ENCODE measurements around the gene STX10.

The STX10 gene

GRCh38 chr19:13134626-13135025 is 15.5 kb downstream of the STX10 start:
- Histone ChIP-seq H4K20me1 (ENCODE audit: insufficient read depth, low read length) (no peaks in the 10 kb centered on the region), H3K9ac (ENCODE audit: low read length) (no peak overlapping the region), H3K27me3 (ENCODE audit: insufficient read depth, low read length) (no peaks in the 10 kb centered on the region), H3K9me2 (ENCODE audit: low read depth, low read length) (no peaks in the 10 kb centered on the region), H3F3A (ENCODE audit: insufficient read depth, low read length) (no peaks in the 10 kb centered on the region), H3K4me3 (ENCODE audit: low read depth, low read length, poor library complexity, severe bottlenecking) (no peak overlapping the region), H3K4me2 (ENCODE audit: low read length) (no peak overlapping the region), H3K36me3 (ENCODE audit: insufficient read depth, low read length) (peaks cover 63% of the 10 kb centered on the region), H3K4me1 (ENCODE audit: insufficient read depth, low read length, severe bottlenecking) (no peaks in the 10 kb centered on the region), H3K9me3 (ENCODE audit: low read length) (no peaks in the 10 kb centered on the region), H3K79me2 (ENCODE audit: insufficient read depth, low read length) (peaks cover 13% of the 10 kb centered on the region), H2AFZ (ENCODE audit: low read length) (no peak overlapping the region), H3K27ac (ENCODE audit: low read depth, low read length, poor library complexity, severe bottlenecking) (no peak overlapping the region)
- TF ChIP-seq CTCF (IDR thresholded peaks at IDR 0.05; ENCODE audit: low read length) = no peak
- TF ChIP-seq EZH2 (IDR thresholded peaks at IDR 0.05; ENCODE audit: borderline replicate concordance, low read length) = no peak

GRCh38 chr19:13133241-13133870 is 16.8 kb downstream of the STX10 start:
- no peak overlapping the region for H3K4me2 ChIP-seq (ENCODE audit: low read length)
- H3K4me1 ChIP-seq (ENCODE audit: insufficient read depth, low read length, severe bottlenecking) = no peaks in the 10 kb centered on the region
- no peaks in the 10 kb centered on the region for H3K27me3 ChIP-seq (ENCODE audit: insufficient read depth, low read length)
- no peak overlapping the region for H2AFZ ChIP-seq (ENCODE audit: low read length)
- TF ChIP-seq CTCF (IDR thresholded peaks at IDR 0.05; ENCODE audit: low read length) (no peak), EZH2 (IDR thresholded peaks at IDR 0.05; ENCODE audit: borderline replicate concordance, low read length) (no peak)
- H3K9ac ChIP-seq (ENCODE audit: low read length) = no peak overlapping the region
- H3K9me3 ChIP-seq (ENCODE audit: low read length) = no peaks in the 10 kb centered on the region
- H3K36me3 ChIP-seq (ENCODE audit: insufficient read depth, low read length) = peaks cover 57% of the 10 kb centered on the region
- no peak overlapping the region for H3K27ac ChIP-seq (ENCODE audit: low read depth, low read length, poor library complexity, severe bottlenecking)
- no peaks in the 10 kb centered on the region for H4K20me1 ChIP-seq (ENCODE audit: insufficient read depth, low read length)
- H3F3A ChIP-seq (ENCODE audit: insufficient read depth, low read length) = no peaks in the 10 kb centered on the region
- H3K79me2 ChIP-seq (ENCODE audit: insufficient read depth, low read length) = peaks cover 13% of the 10 kb centered on the region
- no peaks in the 10 kb centered on the region for H3K9me2 ChIP-seq (ENCODE audit: low read depth, low read length)
- no peak overlapping the region for H3K4me3 ChIP-seq (ENCODE audit: low read depth, low read length, poor library complexity, severe bottlenecking)

- H3K27ac ChIP-seq (ENCODE audit: low read depth, low read length, poor library complexity, severe bottlenecking) = no peak overlapping the region
- no peaks in the 10 kb centered on the region for H3K9me2 ChIP-seq (ENCODE audit: low read depth, low read length)
- TF ChIP-seq EZH2 (IDR thresholded peaks at IDR 0.05; ENCODE audit: borderline replicate concordance, low read length) = no peak
- TF ChIP-seq CTCF (IDR thresholded peaks at IDR 0.05; ENCODE audit: low read length) = no peak
- no peak overlapping the region for H3K4me2 ChIP-seq (ENCODE audit: low read length)
- peaks cover 54% of the 10 kb centered on the region for H3K36me3 ChIP-seq (ENCODE audit: insufficient read depth, low read length)
- no peaks in the 10 kb centered on the region for H3K4me1 ChIP-seq (ENCODE audit: insufficient read depth, low read length, severe bottlenecking)
- no peak overlapping the region for H3K4me3 ChIP-seq (ENCODE audit: low read depth, low read length, poor library complexity, severe bottlenecking)
- H2AFZ ChIP-seq (ENCODE audit: low read length) = no peak overlapping the region
- no peak overlapping the region for H3K9ac ChIP-seq (ENCODE audit: low read length)
- no peaks in the 10 kb centered on the region for H4K20me1 ChIP-seq (ENCODE audit: insufficient read depth, low read length)
- no peaks in the 10 kb centered on the region for H3F3A ChIP-seq (ENCODE audit: insufficient read depth, low read length)
- no peaks in the 10 kb centered on the region for H3K9me3 ChIP-seq (ENCODE audit: low read length)
- no peaks in the 10 kb centered on the region for H3K27me3 ChIP-seq (ENCODE audit: insufficient read depth, low read length)
- peaks cover 18% of the 10 kb centered on the region for H3K79me2 ChIP-seq (ENCODE audit: insufficient read depth, low read length)
Observed at GRCh38 chr19:13132471-13133180, 17.5 kb downstream of the STX10 start.
